ENCODE data around the gene FREM2.

Gene FREM2

DNA sequence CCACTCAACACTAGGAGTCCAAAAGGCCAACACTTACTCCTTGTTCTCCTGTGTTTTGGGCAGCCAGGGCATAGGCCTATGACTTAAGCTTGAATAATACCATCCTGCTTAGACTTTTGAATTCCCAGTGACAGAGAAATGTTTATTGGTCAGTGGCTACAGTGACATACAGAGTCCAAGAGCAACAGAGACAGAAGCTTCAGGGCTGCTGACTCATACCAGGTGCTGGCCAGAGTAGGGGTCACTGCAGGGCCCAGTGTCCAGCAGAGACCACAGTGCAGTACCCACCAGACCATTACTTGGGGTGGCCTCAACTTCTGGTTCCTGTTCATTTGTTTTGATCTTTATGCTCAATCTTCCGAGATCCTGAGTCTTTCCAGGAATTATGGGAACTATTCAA is 6.0 kb upstream of the FREM2 start:
- DNase-seq (ENCODE audit: low read depth) = no peak
- no peak overlapping the region for H3K4me3 ChIP-seq (ENCODE audit: low read depth, low read length)
- no peak for TF ChIP-seq CTCF (IDR thresholded peaks at IDR 0.05; ENCODE audit: low read depth, low read length)
- no peak for TF ChIP-seq MYC (IDR thresholded peaks at IDR 0.05; ENCODE audit: low read depth, low read length)
- no peak for TF ChIP-seq POLR2A (IDR thresholded peaks at IDR 0.05; ENCODE audit: extremely low read depth, insufficient read length)
- TF ChIP-seq MAX (IDR thresholded peaks at IDR 0.05; ENCODE audit: low read depth, low read length) = no peak

GRCh38 chr13:38684714-38685113 is 2.2 kb upstream of the FREM2 start:
- DNase-seq (ENCODE audit: low read depth) = no peak
- no peak overlapping the region for H3K4me3 ChIP-seq (ENCODE audit: low read depth, low read length)
- TF ChIP-seq CTCF (IDR thresholded peaks at IDR 0.05; ENCODE audit: low read depth, low read length) (no peak), POLR2A (IDR thresholded peaks at IDR 0.05; ENCODE audit: extremely low read depth, insufficient read length) (no peak), MYC (IDR thresholded peaks at IDR 0.05; ENCODE audit: low read depth, low read length) (no peak), MAX (IDR thresholded peaks at IDR 0.05; ENCODE audit: low read depth, low read length) (no peak)

DNA sequence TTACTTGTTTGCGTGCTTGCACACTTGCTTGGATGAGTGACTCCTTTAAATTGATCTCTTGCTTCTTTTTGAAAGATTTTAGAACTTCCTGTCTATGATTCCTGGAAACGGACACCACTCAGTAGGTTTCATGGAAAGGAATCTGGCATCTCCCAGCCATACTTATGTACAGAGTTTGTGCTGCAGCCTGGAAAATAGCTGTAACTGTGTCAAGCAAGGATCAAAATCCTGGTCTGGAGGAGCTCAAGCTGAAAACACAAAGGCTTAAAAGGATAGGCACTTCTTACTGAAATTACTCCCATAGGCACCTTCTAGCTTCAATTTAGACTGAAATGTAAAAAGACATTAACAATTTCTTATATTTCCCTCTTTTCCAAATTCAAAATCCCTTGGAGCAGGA is 1.4 kb upstream of the FREM2 start:
- DNase-seq (ENCODE audit: low read depth) = no peak
- TF ChIP-seq MYC (IDR thresholded peaks at IDR 0.05; ENCODE audit: low read depth, low read length) (no peak), POLR2A (IDR thresholded peaks at IDR 0.05; ENCODE audit: extremely low read depth, insufficient read length) (no peak), MAX (IDR thresholded peaks at IDR 0.05; ENCODE audit: low read depth, low read length) (no peak), CTCF (IDR thresholded peaks at IDR 0.05; ENCODE audit: low read depth, low read length) (no peak)
- H3K4me3 ChIP-seq (ENCODE audit: low read depth, low read length) = no peak overlapping the region

DNA sequence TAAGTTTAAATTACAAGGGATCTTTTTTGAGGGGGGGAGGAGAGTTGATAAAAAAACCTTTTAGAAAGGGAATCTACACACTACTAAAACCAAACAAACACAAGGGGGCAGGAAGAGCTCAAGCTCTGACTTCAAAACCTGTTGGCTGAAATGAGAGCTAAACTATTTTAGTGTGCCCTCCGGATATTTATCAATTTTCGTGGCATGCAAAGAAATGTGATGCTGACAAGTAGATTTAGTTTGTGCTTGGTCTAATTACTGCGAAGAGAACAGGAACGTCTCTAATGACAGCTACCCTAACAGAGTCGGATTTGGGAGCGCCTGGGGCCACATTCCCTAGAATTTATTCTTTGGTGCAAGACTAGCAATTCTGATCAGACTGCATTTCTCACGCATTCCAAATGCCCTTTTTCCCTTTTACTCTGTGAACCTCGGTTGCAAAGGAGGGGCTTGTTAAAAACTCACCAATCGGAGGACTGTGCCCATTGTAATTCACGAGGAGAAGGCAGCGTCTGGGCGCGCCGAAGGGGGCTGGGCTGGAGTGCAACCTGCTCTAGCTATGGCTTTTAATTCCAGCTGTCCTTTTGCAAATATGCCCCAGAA is 802 bp upstream of the FREM2 start:
- H3K4me3 ChIP-seq (ENCODE audit: low read depth, low read length) = no peak overlapping the region
- no peak for DNase-seq (ENCODE audit: low read depth)
- TF ChIP-seq CTCF (IDR thresholded peaks at IDR 0.05; ENCODE audit: low read depth, low read length) (no peak), POLR2A (IDR thresholded peaks at IDR 0.05; ENCODE audit: extremely low read depth, insufficient read length) (no peak), MYC (IDR thresholded peaks at IDR 0.05; ENCODE audit: low read depth, low read length) (no peak), MAX (IDR thresholded peaks at IDR 0.05; ENCODE audit: low read depth, low read length) (no peak)

GRCh38 chr13:38687246-38688229 is 661 bp downstream of the FREM2 start:
- H3K4me3 ChIP-seq (ENCODE audit: low read depth, low read length) = no peak overlapping the region
- no peak for TF ChIP-seq MYC (IDR thresholded peaks at IDR 0.05; ENCODE audit: low read depth, low read length)
- TF ChIP-seq MAX (IDR thresholded peaks at IDR 0.05; ENCODE audit: low read depth, low read length) = no peak
- no peak for TF ChIP-seq POLR2A (IDR thresholded peaks at IDR 0.05; ENCODE audit: extremely low read depth, insufficient read length)
- no peak for TF ChIP-seq CTCF (IDR thresholded peaks at IDR 0.05; ENCODE audit: low read depth, low read length)
- no peak for DNase-seq (ENCODE audit: low read depth)

Data from NB4 (cell line).